Progenitor cell of endocrine pancreas (in vitro differentiated cells): ENCODE measurements around the gene PON2. TPM values are rescaled to one million over a fixed set of nuclear protein-coding genes. Genes with fewer than 3 reads are reported as not detected.

Source experiments
- DNase-seq: peaks from one replicate; pipeline ENCODE4 v3.0.0; 2021; ENCODE audit warnings: low spot score; ENCODE audit not compliant: unreplicated experiment
- H3K27ac Mint-ChIP-seq: 2 replicates; pipeline ENCODE4 v1.8.0; 2021; ENCODE audit warnings: mild to moderate bottlenecking, moderate library complexity, mixed read lengths
- H3K27me3 Mint-ChIP-seq: 2 replicates; pipeline ENCODE4 v1.8.0; 2021; ENCODE audit warnings: mixed read lengths
- H3K36me3 Mint-ChIP-seq: 2 replicates; pipeline ENCODE4 v1.8.0; 2022; ENCODE audit warnings: mixed read lengths; ENCODE audit not compliant: insufficient read depth
- H3K4me1 Mint-ChIP-seq: 2 replicates; pipeline ENCODE4 v1.8.0; 2021; ENCODE audit warnings: low read depth, mixed read lengths
- H3K4me3 Mint-ChIP-seq: 2 replicates; pipeline ENCODE4 v1.8.0; 2021; ENCODE audit warnings: low read depth, mild to moderate bottlenecking, moderate library complexity, mixed read lengths
- H3K9me3 Mint-ChIP-seq: 2 replicates; pipeline ENCODE4 v1.8.0; 2021; ENCODE audit warnings: low read depth, mixed read lengths
- CTCF ChIP-seq: fragments of 200-600 bp; sonication (generic); IDR thresholded peaks from one replicate; pipeline ENCODE4 v1.5.0; 2021; ENCODE audit warnings: antibody characterized with exemption, mild to moderate bottlenecking; ENCODE audit not compliant: unreplicated experiment
- total RNA-seq: library from RNA; stranded (reverse); gene quantifications from 2 replicates; pipeline ENCODE4 v1.2.1, GENCODE V29; 2021

PON2 gene
- total RNA-seq, 1 donor from 2014 or later: 145 TPM

GRCh38 chr7:95357623-95358022 is 77.2 kb downstream of the PON2 start:
- no peak for TF ChIP-seq CTCF
- Mint-ChIP-seq H3K27me3 (no peaks in the 10 kb centered on the region), H3K9me3 (peaks cover 6% of the 10 kb centered on the region), H3K4me1 (no peaks in the 10 kb centered on the region), H3K4me3 (no peak overlapping the region), H3K27ac (no peak overlapping the region), H3K36me3 (peaks cover 1% of the 10 kb centered on the region)
- DNase-seq: no peak

Other genes starting within 250 kb of the PON2 start
- gene PON1, start 110.5 kb downstream of the PON2 start, total RNA-seq: 0.91 and 2.3 TPM in 2 replicates
- 0.14 TPM in 1 of 2 replicates, not detected in the other for gene PON3, start 38.7 kb downstream of the PON2 start, total RNA-seq
- 0.27 TPM in 1 of 2 replicates, not detected in the other for gene ASB4, start 50.9 kb upstream of the PON2 start, total RNA-seq
- 21.0 and 29.1 TPM in 2 replicates for gene PDK4, start 161.5 kb upstream of the PON2 start, total RNA-seq